CD14-positive monocyte (primary cell): ENCODE results near the gene NOX3. TPM values are rescaled to one million over a fixed set of nuclear protein-coding genes. Genes with fewer than 3 reads are reported as not detected.

Experiments
- DNase-seq, 3 donors: peaks; one replicate each; pipeline ENCODE4 v3.0.0-alpha.2; 2011 to 2022
- H2AFZ ChIP-seq: 2 replicates; pipeline ENCODE4 v1.6.0; 2012; ENCODE audit warnings: mild to moderate bottlenecking, low read depth, low read length, inconsistent platforms; ENCODE audit not compliant: insufficient read depth, poor library complexity, severe bottlenecking
- H3K27ac ChIP-seq, 2 donors: 1 replicate in 1 of 2; 2 replicates in 1 of 2; pipeline ENCODE4 v1.5.1; 2012 to 2013; ENCODE audit warnings: low read length in 2 of 2, control low read depth in 1 of 2, inconsistent platforms in 1 of 2, low read depth in 1 of 2, mild to moderate bottlenecking in 1 of 2
- H3K27me3 ChIP-seq, 2 donors: one replicate each; pipeline versions ENCODE4 v1.6.0 to v1.6.1; 2011 to 2013; ENCODE audit warnings: low read length in 2 of 2; ENCODE audit not compliant: control insufficient read depth in 2 of 2, insufficient read depth in 2 of 2
- H3K36me3 ChIP-seq, 2 donors: replicated peaks in 1 of 2; 1 replicate in 1 of 2; 2 replicates in 1 of 2; pipeline versions ENCODE4 v1.5.1 to v1.6.1; 2012 to 2013; ENCODE audit warnings: low read length in 2 of 2, control low read depth in 1 of 2, inconsistent platforms in 1 of 2, mild to moderate bottlenecking in 1 of 2; ENCODE audit not compliant: insufficient read depth in 2 of 2, control insufficient read depth in 1 of 2
- H3K4me1 ChIP-seq, 2 donors: 1 replicate in 1 of 2; 2 replicates in 1 of 2; pipeline versions ENCODE4 v1.5.1 to v1.6.1; 2012 to 2013; ENCODE audit warnings: low read length in 2 of 2, control low read depth in 1 of 2, inconsistent platforms in 1 of 2, mild to moderate bottlenecking in 1 of 2, moderate library complexity in 1 of 2; ENCODE audit not compliant: insufficient read depth in 2 of 2, control insufficient read depth in 1 of 2
- H3K4me2 ChIP-seq: replicated peaks from 2 replicates; pipeline ENCODE3; 2012; ENCODE audit warnings: low read length, moderate library complexity, mild to moderate bottlenecking; ENCODE audit not compliant: poor library complexity, severe bottlenecking; ENCODE audit errors: extremely low read depth
- H3K4me3 ChIP-seq, 3 experiments: fragments of 200-600 bp in 1 of 3; sonication (generic) in 1 of 3; replicated peaks in 1 of 3; 1 replicate in 2 of 3; 2 replicates in 1 of 3; pipeline ENCODE4 v1.5.1; 2011 to 2013; ENCODE audit warnings: low read length in 3 of 3, mild to moderate bottlenecking in 3 of 3, control low read depth in 2 of 3, low read depth in 2 of 3, inconsistent platforms in 1 of 3, moderate library complexity in 1 of 3
- H3K79me2 ChIP-seq: 2 replicates; pipeline ENCODE4 v1.6.0; 2012; ENCODE audit warnings: mild to moderate bottlenecking, control low read depth, inconsistent platforms, low read length, moderate library complexity; ENCODE audit not compliant: insufficient read depth
- H3K9ac ChIP-seq: 2 replicates; pipeline ENCODE4 v1.6.0; 2017; ENCODE audit warnings: low read length, mild to moderate bottlenecking; ENCODE audit not compliant: insufficient read depth, poor library complexity, severe bottlenecking
- H3K9me3 ChIP-seq, 2 donors: replicated peaks in 1 of 2; 1 replicate in 1 of 2; 2 replicates in 1 of 2; pipeline versions ENCODE4 v1.5.1 to v1.6.1; 2012 to 2013; ENCODE audit warnings: low read length in 2 of 2, control low read depth in 1 of 2; ENCODE audit not compliant: control insufficient read depth in 1 of 2, insufficient read depth in 1 of 2
- H4K20me1 ChIP-seq: 2 replicates; pipeline ENCODE4 v1.6.0; 2012; ENCODE audit warnings: mild to moderate bottlenecking, low read length, control low read depth, moderate library complexity; ENCODE audit not compliant: insufficient read depth
- H3K27ac Mint-ChIP-seq, 7 donors: one replicate each; pipeline ENCODE4 v1.8.0; 2020; ENCODE audit warnings: mild to moderate bottlenecking in 7 of 7, mixed read lengths in 7 of 7, moderate library complexity in 6 of 7, inconsistent platforms in 2 of 7
- H3K27me3 Mint-ChIP-seq, 3 donors: one replicate each; pipeline ENCODE4 v1.8.0; 2021 to 2022; ENCODE audit warnings: low read depth in 3 of 3, mild to moderate bottlenecking in 3 of 3, mixed read lengths in 3 of 3, moderate library complexity in 3 of 3, inconsistent platforms in 1 of 3
- H3K36me3 Mint-ChIP-seq, 2 donors: one replicate each; pipeline ENCODE4 v1.8.0; 2020; ENCODE audit warnings: mixed read lengths in 2 of 2, inconsistent platforms in 1 of 2, mild to moderate bottlenecking in 1 of 2
- H3K4me1 Mint-ChIP-seq: one replicate; pipeline ENCODE4 v1.8.0; 2020; ENCODE audit warnings: mild to moderate bottlenecking, mixed read lengths
- H3K4me3 Mint-ChIP-seq, 2 donors: one replicate each; pipeline ENCODE4 v1.8.0; 2020; ENCODE audit warnings: mild to moderate bottlenecking in 2 of 2, mixed read lengths in 2 of 2, moderate library complexity in 1 of 2
- H3K9me3 Mint-ChIP-seq, 7 donors: one replicate each; pipeline ENCODE4 v1.8.0; 2020 to 2022; ENCODE audit warnings: mixed read lengths in 7 of 7, mild to moderate bottlenecking in 6 of 7, moderate library complexity in 6 of 7, inconsistent platforms in 2 of 7
- WGBS: methylation state at CpG from one replicate; pipeline ENCODE4 v1.1.5; 2013; ENCODE audit warnings: missing lambda C conversion rate; ENCODE audit not compliant: insufficient coverage; 5-methylcytosine and 5-hydroxymethylcytosine counted together
- intact Hi-C, 2 donors: fragments of 100-400 bp; cut with micrococcal nuclease; formaldehyde crosslinking; loops; one replicate each; pipeline versions ENCODE4 v1.15.0 to v1.15.1; 2023
- polyA plus RNA-seq, 3 donors: library from polyadenylated mRNA; depleted of rRNA in 1 of 3; unstranded in 2 of 3; stranded (reverse) in 1 of 3; fragments of 300-500 nt in 2 of 3; fragments of >200 nt in 1 of 3; fragmentation: Illumina TruSeq in 2 of 3; gene quantifications; 1 replicate in 2 of 3; 2 replicates in 1 of 3; pipeline ENCODE4 v1.2.3, GENCODE V29; 2012 to 2021
- TF ChIP-seq, protein P1 (sequence below): fragments of 200-600 bp; IDR thresholded peaks from one replicate; pipeline ENCODE4 v1.8.0; 2022; ENCODE audit warnings: antibody characterized with exemption, mild to moderate bottlenecking

Gene NOX3
- polyA plus RNA-seq, 3 donors: not detected

- Mint-ChIP-seq H3K27ac (no peak overlapping the region), H3K4me1 (peaks cover 6% of the 10 kb centered on the region)
- no peak overlapping the region for H2AFZ ChIP-seq
These were observed 1.2 kb downstream of the NOX3 start for GRCh38 chr6:155454471-155454870.

GRCh38 chr6:155454008-155454407, 1.6 kb downstream of the NOX3 start:
- H3K4me3 Mint-ChIP-seq: no peak overlapping the region
- peaks cover 6% of the 10 kb centered on the region for H3K4me1 Mint-ChIP-seq
- Histone ChIP-seq H2AFZ (no peak overlapping the region), H3K27ac (no peak overlapping the region), H3K79me2 (no peaks in the 10 kb centered on the region), H3K9ac (no peak overlapping the region), H3K36me3 (no peaks in the 10 kb centered on the region), H3K4me3 (no peak overlapping the region), H4K20me1 (no peaks in the 10 kb centered on the region), H3K4me1 (no peaks in the 10 kb centered on the region), H3K4me2 (no peak overlapping the region), H3K9me3 (no peaks in the 10 kb centered on the region), H3K27me3 (no peaks in the 10 kb centered on the region)
- peaks cover 5 to 8% (median 8%) of the 10 kb centered on the region in 3 donors for H3K27me3 Mint-ChIP-seq
- no peaks in the 10 kb centered on the region for H3K9me3 Mint-ChIP-seq
- WGBS: no CpG with 5 or more reads among the region's 1 CpG
- no peak overlapping the region for H3K27ac Mint-ChIP-seq
- TF ChIP-seq, protein P1, sequence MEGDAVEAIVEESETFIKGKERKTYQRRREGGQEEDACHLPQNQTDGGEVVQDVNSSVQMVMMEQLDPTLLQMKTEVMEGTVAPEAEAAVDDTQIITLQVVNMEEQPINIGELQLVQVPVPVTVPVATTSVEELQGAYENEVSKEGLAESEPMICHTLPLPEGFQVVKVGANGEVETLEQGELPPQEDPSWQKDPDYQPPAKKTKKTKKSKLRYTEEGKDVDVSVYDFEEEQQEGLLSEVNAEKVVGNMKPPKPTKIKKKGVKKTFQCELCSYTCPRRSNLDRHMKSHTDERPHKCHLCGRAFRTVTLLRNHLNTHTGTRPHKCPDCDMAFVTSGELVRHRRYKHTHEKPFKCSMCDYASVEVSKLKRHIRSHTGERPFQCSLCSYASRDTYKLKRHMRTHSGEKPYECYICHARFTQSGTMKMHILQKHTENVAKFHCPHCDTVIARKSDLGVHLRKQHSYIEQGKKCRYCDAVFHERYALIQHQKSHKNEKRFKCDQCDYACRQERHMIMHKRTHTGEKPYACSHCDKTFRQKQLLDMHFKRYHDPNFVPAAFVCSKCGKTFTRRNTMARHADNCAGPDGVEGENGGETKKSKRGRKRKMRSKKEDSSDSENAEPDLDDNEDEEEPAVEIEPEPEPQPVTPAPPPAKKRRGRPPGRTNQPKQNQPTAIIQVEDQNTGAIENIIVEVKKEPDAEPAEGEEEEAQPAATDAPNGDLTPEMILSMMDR: no peak
- intact Hi-C loops: no loop called here
- DNase-seq: no peak
- no peaks in the 10 kb centered on the region for H3K36me3 Mint-ChIP-seq

More at GRCh38 chr6:155454471-155454870, 1.2 kb downstream of the NOX3 start:
- intact Hi-C loops: no loop called here
- Histone ChIP-seq H3K9me3 (no peaks in the 10 kb centered on the region), H3K9ac (no peak overlapping the region), H3K4me3 (no peak overlapping the region), H3K79me2 (no peaks in the 10 kb centered on the region), H3K4me1 (no peaks in the 10 kb centered on the region), H4K20me1 (no peaks in the 10 kb centered on the region), H3K27me3 (no peaks in the 10 kb centered on the region), H3K36me3 (no peaks in the 10 kb centered on the region), H3K4me2 (no peak overlapping the region), H3K27ac (no peak overlapping the region)
- TF ChIP-seq, protein P1: no peak
- H3K9me3 Mint-ChIP-seq: no peaks in the 10 kb centered on the region
- H3K36me3 Mint-ChIP-seq: no peaks in the 10 kb centered on the region
- DNase-seq: no peak
- WGBS: no CpG with 5 or more reads among the region's 4 CpGs
- peaks cover 1 to 8% (median 3%) of the 10 kb centered on the region in 3 donors for H3K27me3 Mint-ChIP-seq
- H3K4me3 Mint-ChIP-seq: no peak overlapping the region
